Measurements from ENCODE around the gene MTHFR.

GRCh38 chr1:11848373-11848700 is 42.6 kb upstream of the MTHFR start:
- TF ChIP-seq CTCF (IDR thresholded peaks at IDR 0.05) (no peak), POLR2AphosphoS5 (IDR thresholded peaks at IDR 0.05) (no peak)

All from gastroesophageal sphincter (tissue), 3 donors.